HCT116 (cell line): Measurements from ENCODE around the gene NGF. TPM values are rescaled to one million over a fixed set of nuclear protein-coding genes. Genes with fewer than 3 reads are reported as not detected.
"Not testable (repeated sequence)": the region's sequence is repeated elsewhere in the genome, so short reads cannot be mapped to it uniquely, and the experiment has no call there.

Experiments used
- ATAC-seq: fragments of 200-7000 bp; cut with Tn5 transposase; 2 replicates; pipeline ENCODE4 v1.9.1; 2020; ENCODE audit warnings: mild to moderate bottlenecking, moderate library complexity
- BruUV-seq: library from RNA; stranded (reverse); fragments of 400-500 nt; replicated peaks from 2 replicates; lab custom pipeline; 2021; lab: Mats Ljungman, UMichigan
- CTCF ChIA-PET: fragments of 300-600 bp; sonication (Branson Sonifier 250); formaldehyde crosslinking; loops from one replicate; lab custom pipeline; 2021; ENCODE audit warnings: antibody characterized with exemption; lab: Charles Lee
- POLR2A ChIA-PET: fragments of 300-600, 350-600 bp; sonication (Branson Sonifier 250); formaldehyde crosslinking; loops from one replicate; lab custom pipeline; 2021; ENCODE audit warnings: antibody characterized with exemption; lab: Charles Lee
- RAD21 ChIA-PET, 2 experiments: fragments of 300-600 bp; sonication (Branson Sonifier 250); formaldehyde crosslinking; loops; one replicate each; lab custom pipeline; 2023; ENCODE audit warnings: low total read pairs in 2 of 2; ENCODE audit not compliant: uncharacterized antibody in 2 of 2, unreplicated experiment in 2 of 2, low non-redundant PET in 1 of 2; lab: Charles Lee
- DNase-seq: peaks from one replicate; pipeline ENCODE4 v3.0.0-alpha.2; 2010; ENCODE audit warnings: low read depth, low spot score
- H2AFZ ChIP-seq: fragments of 200-600 bp; shearing (Covaris generic), sonication (generic); 2 replicates; pipeline ENCODE4 v1.6.1; 2017; ENCODE audit warnings: low read depth, mixed run types, mixed read lengths, antibody characterized with exemption, low read length; ENCODE audit not compliant: poor library complexity, severe bottlenecking
- H3K27ac ChIP-seq: 2 replicates; pipeline ENCODE4 v1.5.1; 2012; ENCODE audit warnings: low read depth, low read length
- H3K27me3 ChIP-seq: fragments of 200-600 bp; sonication (generic); 2 replicates; pipeline ENCODE4 v1.6.1; 2016; ENCODE audit warnings: mixed run types, low read length, mixed read lengths; ENCODE audit not compliant: insufficient read depth
- H3K36me3 ChIP-seq, 2 experiments: fragments of 200-500 bp in 1 of 2; fragments of 200-600 bp in 1 of 2; sonication (Bioruptor generic) in 1 of 2; sonication (generic) in 1 of 2; 2 replicates each; pipeline versions ENCODE4 v1.5.1 to v1.6.1; 2014 to 2016; ENCODE audit warnings: low read length in 2 of 2, inconsistent platforms in 1 of 2, mixed read lengths in 1 of 2, mixed run types in 1 of 2; ENCODE audit not compliant: insufficient read depth in 2 of 2, control insufficient read depth in 1 of 2
- H3K4me1 ChIP-seq, 2 experiments: fragments of 200-600 bp in 1 of 2; sonication (generic) in 1 of 2; 2 replicates each; pipeline versions ENCODE4 v1.5.1 to v1.6.1; 2012 to 2017; ENCODE audit warnings: low read length in 2 of 2, inconsistent platforms in 1 of 2, mild to moderate bottlenecking in 1 of 2, mixed read lengths in 1 of 2, mixed run types in 1 of 2, moderate library complexity in 1 of 2; ENCODE audit not compliant: insufficient read depth in 2 of 2, control insufficient read depth in 1 of 2
- H3K4me2 ChIP-seq: fragments of 200-600 bp; sonication (generic); 2 replicates; pipeline ENCODE4 v1.6.1; 2017; ENCODE audit warnings: mixed run types, low read length, mixed read lengths
- H3K4me3 ChIP-seq, 2 experiments: fragments of 200-600 bp in 1 of 2; sonication (generic) in 1 of 2; replicated peaks in 1 of 2; 2 replicates each; pipeline ENCODE4 v1.5.1; 2011 to 2016; ENCODE audit warnings: low read length in 2 of 2, control low read depth in 1 of 2, low read depth in 1 of 2, mild to moderate bottlenecking in 1 of 2, mixed read lengths in 1 of 2, mixed run types in 1 of 2
- H3K79me2 ChIP-seq: fragments of 200-600 bp; sonication (generic); 2 replicates; pipeline ENCODE4 v1.6.1; 2017; ENCODE audit warnings: mild to moderate bottlenecking, mixed run types, low read length, moderate library complexity, mixed read lengths; ENCODE audit not compliant: insufficient read depth
- H3K9ac ChIP-seq: fragments of 200-600 bp; sonication (generic); 2 replicates; pipeline ENCODE4 v1.6.1; 2016; ENCODE audit warnings: low read length, mixed read lengths
- H3K9me2 ChIP-seq: fragments of 200-600 bp; sonication (generic), shearing (Covaris generic); 2 replicates; pipeline ENCODE4 v1.6.1; 2017; ENCODE audit warnings: mixed run types, mild to moderate bottlenecking, moderate library complexity; ENCODE audit not compliant: insufficient read depth
- H3K9me3 ChIP-seq, 2 experiments: fragments of 200-500 bp in 1 of 2; fragments of 200-600 bp in 1 of 2; sonication (Bioruptor generic) in 1 of 2; sonication (generic) in 1 of 2; 2 replicates each; pipeline ENCODE4 v1.6.1; 2014 to 2017; ENCODE audit warnings: low read length in 2 of 2, mixed read lengths in 2 of 2, inconsistent platforms in 1 of 2, low read depth in 1 of 2, mild to moderate bottlenecking in 1 of 2, mixed run types in 1 of 2, moderate library complexity in 1 of 2; ENCODE audit not compliant: control insufficient read depth in 1 of 2, insufficient read depth in 1 of 2
- H4K20me1 ChIP-seq: fragments of 200-600 bp; sonication (generic), shearing (Covaris generic); 2 replicates; pipeline ENCODE4 v1.6.1; 2017; ENCODE audit warnings: mixed run types, mild to moderate bottlenecking, moderate library complexity; ENCODE audit not compliant: insufficient read depth
- CBX3 ChIP-seq: IDR thresholded peaks from 2 replicates; pipeline ENCODE4 v1.6.1; 2012; ENCODE audit warnings: low read depth
- CEBPB ChIP-seq: IDR thresholded peaks from 2 replicates; pipeline ENCODE4 v1.6.1; 2012; ENCODE audit warnings: low read depth
- FOSL1 ChIP-seq: IDR thresholded peaks from 2 replicates; pipeline ENCODE4 v1.6.1; 2012; ENCODE audit warnings: low read depth
- MAX ChIP-seq: IDR thresholded peaks from 2 replicates; pipeline ENCODE4 v1.6.1; 2012
- SIN3A ChIP-seq: IDR thresholded peaks from 2 replicates; pipeline ENCODE4 v1.6.1; 2012; ENCODE audit warnings: low read depth
- SP1 ChIP-seq: IDR thresholded peaks from 2 replicates; pipeline ENCODE4 v1.6.1; 2012; ENCODE audit warnings: low read depth
- SRF ChIP-seq: IDR thresholded peaks from 2 replicates; pipeline ENCODE4 v1.6.1; 2012; ENCODE audit warnings: low read depth
- ZFX ChIP-seq: fragments of 450-650 bp; IDR thresholded peaks from 2 replicates; pipeline ENCODE4 v1.6.1; 2017
- ZNF274 ChIP-seq: fragments of 200-500 bp; sonication (Bioruptor generic); IDR thresholded peaks from 2 replicates; pipeline ENCODE4 v1.6.1; 2014; ENCODE audit warnings: mild to moderate bottlenecking, low read depth, low read length, inconsistent platforms
- intact Hi-C: fragments of 100-400 bp; cut with micrococcal nuclease; formaldehyde crosslinking; loops from 2 replicates; pipeline ENCODE4 v1.10.0; 2022
- total RNA-seq: library from RNA; stranded (reverse); gene quantifications from one replicate; pipeline ENCODE4 v1.2.1, GENCODE V29; 2021; ENCODE audit not compliant: unreplicated experiment
- TF ChIP-seq, protein P1 (sequence below): IDR thresholded peaks from 2 replicates; pipeline ENCODE4 v1.6.1; 2012; ENCODE audit warnings: low read depth

Gene NGF
- total RNA-seq, 1 experiment from 2014 or later, result not detected

DNA sequence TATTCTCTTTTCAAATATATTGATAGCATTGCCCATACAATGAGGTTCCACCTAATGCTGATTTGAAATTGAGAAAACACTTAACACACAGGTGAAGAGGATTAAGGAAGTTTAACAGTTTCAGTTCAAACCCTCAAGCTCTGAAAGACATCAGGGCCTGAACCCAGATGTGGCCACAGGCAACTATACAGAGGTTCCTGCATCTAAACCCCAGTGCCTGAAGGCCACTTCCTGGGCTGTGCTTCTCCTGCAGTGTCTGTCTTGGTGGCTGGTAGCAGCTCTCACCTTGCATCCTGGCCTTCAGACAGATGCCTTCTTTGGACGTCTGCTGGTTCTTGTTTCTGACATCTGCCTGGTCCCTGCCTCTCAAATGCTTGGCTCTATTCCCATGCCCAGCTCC lies 25.1 kb upstream of the NGF start:
- Histone ChIP-seq H3K9me3 (no peaks in the 10 kb centered on the region; a peak in 1 of 4 replicates), H3K4me3 (no peak overlapping the region), H3K36me3 (no peaks in the 10 kb centered on the region), H2AFZ (no peak overlapping the region), H3K79me2 (no peaks in the 10 kb centered on the region), H4K20me1 (no peaks in the 10 kb centered on the region), H3K4me2 (no peak overlapping the region), H3K27me3 (no peaks in the 10 kb centered on the region), H3K9ac (no peak overlapping the region), H3K4me1 (no peaks in the 10 kb centered on the region), H3K9me2 (no peaks in the 10 kb centered on the region), H3K27ac (no peak overlapping the region)
- intact Hi-C loops, result no loop called here
- ChIA-PET POLR2A (no interaction called here), RAD21 (no interaction called here), CTCF (no interaction called here)
- no peak for ATAC-seq
- DNase-seq, result no peak
- no TSS peak for BruUV-seq
- TF ChIP-seq ZNF274 (no peak), SIN3A (no peak), CBX3 (no peak), FOSL1 (no peak), SRF (no peak), CEBPB (no peak), ZFX (no peak), MAX (no peak), SP1 (no peak)
- TF ChIP-seq, protein P1, sequence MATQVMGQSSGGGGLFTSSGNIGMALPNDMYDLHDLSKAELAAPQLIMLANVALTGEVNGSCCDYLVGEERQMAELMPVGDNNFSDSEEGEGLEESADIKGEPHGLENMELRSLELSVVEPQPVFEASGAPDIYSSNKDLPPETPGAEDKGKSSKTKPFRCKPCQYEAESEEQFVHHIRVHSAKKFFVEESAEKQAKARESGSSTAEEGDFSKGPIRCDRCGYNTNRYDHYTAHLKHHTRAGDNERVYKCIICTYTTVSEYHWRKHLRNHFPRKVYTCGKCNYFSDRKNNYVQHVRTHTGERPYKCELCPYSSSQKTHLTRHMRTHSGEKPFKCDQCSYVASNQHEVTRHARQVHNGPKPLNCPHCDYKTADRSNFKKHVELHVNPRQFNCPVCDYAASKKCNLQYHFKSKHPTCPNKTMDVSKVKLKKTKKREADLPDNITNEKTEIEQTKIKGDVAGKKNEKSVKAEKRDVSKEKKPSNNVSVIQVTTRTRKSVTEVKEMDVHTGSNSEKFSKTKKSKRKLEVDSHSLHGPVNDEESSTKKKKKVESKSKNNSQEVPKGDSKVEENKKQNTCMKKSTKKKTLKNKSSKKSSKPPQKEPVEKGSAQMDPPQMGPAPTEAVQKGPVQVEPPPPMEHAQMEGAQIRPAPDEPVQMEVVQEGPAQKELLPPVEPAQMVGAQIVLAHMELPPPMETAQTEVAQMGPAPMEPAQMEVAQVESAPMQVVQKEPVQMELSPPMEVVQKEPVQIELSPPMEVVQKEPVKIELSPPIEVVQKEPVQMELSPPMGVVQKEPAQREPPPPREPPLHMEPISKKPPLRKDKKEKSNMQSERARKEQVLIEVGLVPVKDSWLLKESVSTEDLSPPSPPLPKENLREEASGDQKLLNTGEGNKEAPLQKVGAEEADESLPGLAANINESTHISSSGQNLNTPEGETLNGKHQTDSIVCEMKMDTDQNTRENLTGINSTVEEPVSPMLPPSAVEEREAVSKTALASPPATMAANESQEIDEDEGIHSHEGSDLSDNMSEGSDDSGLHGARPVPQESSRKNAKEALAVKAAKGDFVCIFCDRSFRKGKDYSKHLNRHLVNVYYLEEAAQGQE, result no peak

DNA sequence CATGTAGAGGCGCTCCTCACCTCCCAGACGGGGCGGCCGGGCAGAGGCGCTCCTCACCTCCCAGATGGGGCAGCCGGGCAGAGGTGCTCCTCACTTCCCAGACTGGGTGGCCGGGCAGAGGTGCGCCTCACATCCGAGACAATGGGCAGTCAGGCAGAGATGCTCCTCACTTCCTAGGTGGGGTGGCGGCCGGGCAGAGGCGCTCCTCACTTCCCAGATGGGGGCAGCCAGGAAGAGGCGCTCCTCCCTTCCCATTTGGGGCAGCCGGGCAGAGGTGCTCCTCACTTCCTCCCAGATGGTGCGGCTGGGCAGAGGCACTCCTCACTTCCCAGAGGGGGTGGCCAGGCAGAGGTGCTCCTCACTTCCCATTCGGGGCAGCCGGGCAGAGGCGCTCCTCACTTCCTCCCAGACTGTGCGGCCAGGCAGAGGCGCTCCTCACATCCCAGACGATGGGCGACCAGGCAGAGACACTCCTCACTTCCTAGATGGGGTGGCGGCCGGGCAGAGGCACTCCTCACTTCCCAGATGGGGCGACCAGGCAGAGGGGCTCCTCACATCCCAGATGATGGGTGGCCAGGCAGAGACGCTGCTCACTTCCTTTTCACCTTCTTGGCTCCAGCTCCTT lies 22.6 kb upstream of the NGF start:
- H2AFZ ChIP-seq, POLR2A ChIA-PET, DNase-seq, H3K27ac ChIP-seq, RAD21 ChIA-PET, H4K20me1 ChIP-seq, intact Hi-C loops, H3K9ac ChIP-seq, H3K79me2 ChIP-seq, H3K4me3 ChIP-seq, ATAC-seq, H3K27me3 ChIP-seq, CTCF ChIA-PET, H3K4me2 ChIP-seq, H3K9me3 ChIP-seq, H3K36me3 ChIP-seq, H3K9me2 ChIP-seq, H3K4me1 ChIP-seq, BruUV-seq: not testable (repeated sequence)

GRCh38 chr1:115359787-115360452 lies 21.9 kb upstream of the NGF start:
- H3K4me1 ChIP-seq, H3K9me3 ChIP-seq, BruUV-seq, H4K20me1 ChIP-seq, RAD21 ChIA-PET, H3K4me3 ChIP-seq, CTCF ChIA-PET, H3K36me3 ChIP-seq, intact Hi-C loops, ATAC-seq, H3K27ac ChIP-seq, POLR2A ChIA-PET, H2AFZ ChIP-seq, DNase-seq, H3K9me2 ChIP-seq, H3K27me3 ChIP-seq, H3K9ac ChIP-seq, H3K4me2 ChIP-seq, H3K79me2 ChIP-seq: not testable (repeated sequence)
